Activated T-cell treated with anti-CD3 and anti-CD28 coated beads, Interleukin-2, amount 50 U/mL, for 72 hours (primary cell): ENCODE measurements around the gene DCST1. TPM values are rescaled to one million over a fixed set of nuclear protein-coding genes. Genes with fewer than 3 reads are reported as not detected.

ENCODE experiments used
- ATAC-seq, 2 donors: fragments of 150-1000 bp; cut with Tn5 transposase; replicated peaks in 1 of 2; 2 replicates each; pipeline ENCODE4 v1.10.0; 2021; ENCODE audit warnings: moderate library complexity in 2 of 2, mild to moderate bottlenecking in 1 of 2
- DNase-seq, 2 donors: peaks; one replicate each; pipeline ENCODE4 v3.0.0; 2021 to 2022; ENCODE audit warnings: mixed read lengths in 1 of 2
- H3K27ac Mint-ChIP-seq: one replicate; pipeline ENCODE4 v1.8.0; 2022; ENCODE audit warnings: mild to moderate bottlenecking, moderate library complexity, mixed read lengths
- H3K27me3 Mint-ChIP-seq: one replicate; pipeline ENCODE4 v1.8.0; 2022; ENCODE audit warnings: low read depth, mixed read lengths
- H3K36me3 Mint-ChIP-seq, 2 donors: one replicate each; pipeline ENCODE4 v1.8.0; 2022; ENCODE audit warnings: mixed read lengths in 2 of 2, mild to moderate bottlenecking in 1 of 2; ENCODE audit not compliant: insufficient read depth in 2 of 2
- H3K4me1 Mint-ChIP-seq: one replicate; pipeline ENCODE4 v1.8.0; 2022; ENCODE audit warnings: low read depth, mixed read lengths
- H3K4me3 Mint-ChIP-seq, 2 donors: one replicate each; pipeline ENCODE4 v1.8.0; 2022; ENCODE audit warnings: mild to moderate bottlenecking in 2 of 2, mixed read lengths in 2 of 2, moderate library complexity in 2 of 2
- H3K9me3 Mint-ChIP-seq, 2 donors: one replicate each; pipeline ENCODE4 v1.8.0; 2022; ENCODE audit warnings: mixed read lengths in 2 of 2
- total RNA-seq, 2 donors: library from RNA; stranded (reverse); gene quantifications; one replicate each; pipeline ENCODE4 v1.2.3, GENCODE V29; 2022

DCST1 gene
- total RNA-seq, 2 donors from 2014 or later: 0.10 TPM; not detected in 1

GRCh38 chr1:155004352-155005075 is 29.1 kb upstream of the DCST1 start:
- peak; percentile 61 to 65 for DNase-seq
- Mint-ChIP-seq H3K27ac (peak overlapping the region; percentile 99), H3K4me1 (peaks cover 49% of the 10 kb centered on the region), H3K36me3 (peaks cover 13 to 16% of the 10 kb centered on the region in 2 donors), H3K9me3 (no peaks in the 10 kb centered on the region), H3K4me3 (peak overlapping the region; percentile 98 to 99), H3K27me3 (no peaks in the 10 kb centered on the region)
- ATAC-seq: peak in 1 of 2 donors; percentile 2

DNA sequence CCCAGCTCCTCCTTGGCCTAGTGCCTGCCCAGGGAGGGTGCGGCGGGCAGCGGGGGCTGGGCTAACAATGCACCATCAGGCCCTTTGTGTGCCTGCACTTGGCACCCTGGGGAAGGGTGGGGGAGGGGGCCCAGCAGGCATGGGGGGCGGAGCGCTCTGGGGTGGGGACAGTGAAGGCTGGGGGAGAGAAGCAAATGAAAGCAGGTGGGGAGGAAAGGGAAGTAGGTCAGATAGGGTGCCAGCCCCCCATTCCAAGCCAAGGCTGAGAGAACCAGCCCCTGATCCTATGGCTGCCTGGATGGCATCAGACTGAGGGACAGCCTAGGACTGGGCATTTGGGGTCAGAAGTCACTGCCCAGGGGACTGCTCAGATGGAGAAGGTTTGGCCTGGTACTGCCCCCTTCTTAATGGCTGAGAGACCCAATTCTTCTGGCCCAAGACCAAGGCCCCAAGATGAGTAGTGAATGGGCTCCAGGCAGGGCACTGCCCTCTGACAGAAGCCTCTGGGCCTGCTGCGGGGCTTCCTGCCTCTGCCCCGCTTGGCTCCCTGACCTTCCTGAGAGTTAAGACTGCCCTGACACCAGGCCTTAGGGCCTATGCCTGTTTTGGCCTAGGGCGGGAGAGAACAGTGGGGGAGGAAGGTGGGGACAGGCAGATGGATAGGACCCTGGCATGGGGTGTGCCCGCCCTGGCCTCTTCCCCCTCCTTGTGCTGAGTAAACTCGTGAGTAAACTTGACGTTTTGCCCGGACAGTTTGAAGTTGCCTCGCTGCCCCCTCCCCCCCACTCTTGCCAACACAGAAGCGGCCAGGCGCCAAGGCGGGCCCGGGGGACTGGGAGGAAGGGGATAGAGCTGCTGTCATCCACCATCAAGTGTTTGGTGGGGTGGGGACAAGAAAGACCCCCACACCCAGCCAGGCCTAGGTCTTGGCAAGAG is 28.3 kb upstream of the DCST1 start:
- Mint-ChIP-seq H3K4me3 (peak overlapping the region; percentile 98 to 99), H3K4me1 (peaks cover 51% of the 10 kb centered on the region)
- ATAC-seq: no peak

DNA sequence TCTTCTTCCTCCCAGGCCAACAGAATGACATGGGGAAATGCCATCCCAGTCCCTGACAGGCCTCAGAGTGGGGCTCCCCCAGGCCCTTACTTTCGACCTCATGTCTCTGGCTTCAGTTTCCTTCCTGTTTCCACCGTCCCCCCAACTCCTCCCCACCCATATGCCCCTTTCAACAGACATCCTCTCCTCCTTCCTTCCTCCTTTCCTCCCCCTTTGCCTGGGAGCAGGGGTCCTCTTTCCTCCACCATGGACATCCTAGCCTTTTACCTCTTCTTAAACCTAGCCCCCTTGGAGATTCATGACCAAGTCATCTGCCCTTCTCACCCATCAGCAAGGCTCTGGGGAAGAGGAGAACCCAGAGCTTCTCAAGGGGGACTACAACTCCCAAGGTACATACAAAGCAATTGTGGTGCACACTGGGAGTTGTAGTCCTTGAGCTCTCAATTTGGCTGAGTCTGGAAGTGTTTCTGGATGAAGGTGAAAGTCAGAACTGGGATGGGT is 27.0 kb upstream of the DCST1 start:
- peak overlapping the region; percentile 98 to 99 for H3K4me3 Mint-ChIP-seq
- H3K9me3 Mint-ChIP-seq: no peaks in the 10 kb centered on the region
- DNase-seq (peak in 1 of 2 donors; percentile 43), ATAC-seq (peak in 1 of 2 donors; percentile 20)
- H3K4me1 Mint-ChIP-seq: peaks cover 59% of the 10 kb centered on the region
- H3K27me3 Mint-ChIP-seq: no peaks in the 10 kb centered on the region
- peak overlapping the region; percentile 98 for H3K27ac Mint-ChIP-seq
- H3K36me3 Mint-ChIP-seq: peaks cover 15 to 21% of the 10 kb centered on the region in 2 donors

More for the DNA sequence above, 28.3 kb upstream of the DCST1 start:
- Mint-ChIP-seq H3K27ac (peak overlapping the region; percentile 99), H3K36me3 (peaks cover 15 to 21% of the 10 kb centered on the region in 2 donors), H3K27me3 (no peaks in the 10 kb centered on the region), H3K9me3 (no peaks in the 10 kb centered on the region)
- peak; percentile 35 to 54 for DNase-seq

- Mint-ChIP-seq H3K36me3 (peaks cover 15 to 21% of the 10 kb centered on the region in 2 donors), H3K27ac (no peak overlapping the region), H3K27me3 (no peaks in the 10 kb centered on the region), H3K4me1 (peaks cover 65% of the 10 kb centered on the region), H3K9me3 (no peaks in the 10 kb centered on the region), H3K4me3 (peak overlapping the region in 1 of 2 donors; percentile 99)
- no peak for DNase-seq
- no peak for ATAC-seq
These were observed 26.3 kb upstream of the DCST1 start for GRCh38 chr1:155007251-155007828.

DNA sequence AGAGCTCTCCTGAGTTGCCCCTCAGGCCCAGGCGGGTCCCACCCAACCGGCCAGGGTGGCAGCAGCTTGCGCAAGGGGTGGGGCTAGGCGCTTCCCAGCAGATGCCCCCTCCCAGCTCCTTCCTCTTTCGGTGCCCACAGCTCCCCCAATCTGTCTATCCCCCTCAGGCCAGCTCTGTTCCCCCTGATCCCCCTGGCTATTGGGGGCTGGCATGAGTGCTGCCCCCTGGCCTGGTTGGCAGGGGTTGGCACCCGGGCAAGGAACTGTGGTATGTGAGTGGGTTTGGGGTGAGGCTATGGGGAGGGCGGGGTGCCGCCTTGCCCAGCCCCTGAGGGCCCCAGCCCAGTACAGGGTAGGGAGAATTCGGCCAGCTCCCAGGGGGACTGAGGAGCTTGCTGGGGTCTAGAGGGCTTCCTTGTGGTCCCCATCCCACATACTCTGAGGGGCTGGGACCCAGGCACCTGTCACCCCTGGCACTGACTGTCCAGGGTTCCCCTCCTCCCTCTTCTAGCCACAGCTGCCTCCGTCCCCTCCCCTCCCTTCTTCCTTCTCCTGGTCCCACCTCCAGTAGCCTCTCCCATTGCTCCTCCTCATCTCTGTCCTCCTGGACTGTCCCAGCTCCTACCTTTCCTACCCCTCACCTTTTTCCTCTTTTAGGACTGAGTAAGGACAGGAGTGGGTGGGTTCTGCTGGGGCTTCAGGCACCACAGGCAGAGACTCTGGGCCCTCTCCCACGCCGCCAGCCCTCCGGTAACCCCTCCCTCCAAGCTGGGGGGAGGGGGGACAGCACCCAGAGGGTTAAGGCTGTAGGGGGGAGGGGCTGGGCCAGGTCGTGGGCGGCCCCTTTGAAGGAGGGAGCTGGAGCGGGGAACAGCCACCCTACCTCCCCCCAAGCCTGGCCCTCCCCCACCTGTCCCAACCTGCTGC is 25.3 kb upstream of the DCST1 start:
- H3K4me3 Mint-ChIP-seq: peak overlapping the region; percentile 78 to 99
- H3K4me1 Mint-ChIP-seq: peaks cover 74% of the 10 kb centered on the region
- no peaks in the 10 kb centered on the region for H3K9me3 Mint-ChIP-seq
- DNase-seq (peak; percentile 75 to 80), ATAC-seq (peak; percentile 35 to 39)
- peaks cover 14 to 20% of the 10 kb centered on the region in 2 donors for H3K36me3 Mint-ChIP-seq
- H3K27me3 Mint-ChIP-seq: no peaks in the 10 kb centered on the region
- peak overlapping the region; percentile 88 for H3K27ac Mint-ChIP-seq

- DNase-seq: no peak
- Mint-ChIP-seq H3K4me3 (peak overlapping the region; percentile 78 to 99), H3K4me1 (peaks cover 81% of the 10 kb centered on the region)
These were observed 24.4 kb upstream of the DCST1 start for GRCh38 chr1:155009221-155009711.

DNA sequence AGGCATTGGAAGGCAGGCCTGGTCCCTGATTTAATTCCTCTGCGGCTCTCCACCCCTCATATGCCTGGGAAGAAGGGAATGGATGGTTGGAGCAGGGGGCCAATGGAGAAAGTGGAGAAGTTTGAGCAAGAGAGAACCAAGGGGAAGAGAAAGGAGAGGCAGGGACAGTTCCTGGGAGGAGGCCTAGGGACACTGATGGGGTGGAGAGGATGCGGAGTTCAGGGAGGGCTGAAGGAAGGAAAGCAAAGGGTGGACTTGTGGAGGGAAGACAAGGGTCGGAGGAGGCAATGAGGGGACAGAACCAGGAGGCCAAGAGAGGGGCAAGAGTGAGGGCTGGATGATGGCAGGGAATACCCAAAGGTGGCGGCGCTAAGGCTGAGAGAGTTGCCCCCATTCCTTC is 23.9 kb upstream of the DCST1 start:
- H3K9me3 Mint-ChIP-seq: no peaks in the 10 kb centered on the region
- ATAC-seq (no peak), DNase-seq (no peak)
- no peaks in the 10 kb centered on the region for H3K27me3 Mint-ChIP-seq
- H3K27ac Mint-ChIP-seq: peak overlapping the region; percentile 78
- H3K4me3 Mint-ChIP-seq: peak overlapping the region; percentile 78 to 99
- peaks cover 81% of the 10 kb centered on the region for H3K4me1 Mint-ChIP-seq
- peaks cover 8 to 11% of the 10 kb centered on the region in 2 donors for H3K36me3 Mint-ChIP-seq

More at GRCh38 chr1:155009221-155009711, 24.4 kb upstream of the DCST1 start:
- peak overlapping the region; percentile 78 for H3K27ac Mint-ChIP-seq
- no peak for ATAC-seq
- no peaks in the 10 kb centered on the region for H3K27me3 Mint-ChIP-seq
- peaks cover 10 to 14% of the 10 kb centered on the region in 2 donors for H3K36me3 Mint-ChIP-seq
- H3K9me3 Mint-ChIP-seq: no peaks in the 10 kb centered on the region

DNA sequence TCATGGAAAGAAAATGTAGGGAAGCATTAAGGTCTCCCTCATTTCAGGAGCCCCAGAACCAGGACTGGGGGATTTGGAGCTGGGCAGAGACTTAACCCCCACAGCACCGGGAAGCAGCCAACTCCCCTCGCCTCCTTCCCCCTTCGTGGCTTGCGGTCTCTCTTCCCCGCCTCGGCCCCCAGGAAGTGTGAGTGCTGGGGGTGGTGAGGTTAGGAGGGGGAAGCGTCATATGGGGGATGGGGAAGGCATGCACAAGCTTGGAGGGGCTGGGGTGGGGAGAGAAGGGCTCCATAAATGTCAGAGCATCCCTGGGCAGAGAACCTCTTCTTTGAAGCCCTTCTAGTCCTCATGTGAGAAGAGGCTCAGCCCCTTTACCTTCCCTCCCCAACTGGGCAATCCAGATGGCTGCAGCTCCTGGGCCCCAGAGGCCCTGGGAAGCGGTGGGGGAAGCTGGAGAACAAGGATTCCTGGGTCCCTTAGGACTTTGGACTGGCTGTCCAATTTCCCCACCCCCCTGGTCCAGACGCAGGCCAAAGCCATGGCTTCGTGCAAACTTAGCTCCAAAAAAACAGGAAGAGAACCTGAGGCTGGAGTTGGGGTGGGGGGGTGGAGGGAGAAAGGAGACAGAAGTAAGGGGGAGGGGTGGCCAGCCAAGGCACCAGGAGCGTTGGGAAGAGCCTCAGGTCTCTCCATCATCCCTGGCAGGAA is 23.3 kb upstream of the DCST1 start:
- H3K36me3 Mint-ChIP-seq: peaks cover 8 to 11% of the 10 kb centered on the region in 2 donors

GRCh38 chr1:155011004-155011416 is 22.6 kb upstream of the DCST1 start:
- ATAC-seq (no peak), DNase-seq (no peak)
- Mint-ChIP-seq H3K27ac (peak overlapping the region; percentile 83), H3K4me1 (peaks cover 80% of the 10 kb centered on the region), H3K36me3 (peaks cover 8 to 14% of the 10 kb centered on the region in 2 donors), H3K27me3 (no peaks in the 10 kb centered on the region), H3K4me3 (peak overlapping the region; percentile 80 to 99), H3K9me3 (no peaks in the 10 kb centered on the region)

More for the DNA sequence above, 23.3 kb upstream of the DCST1 start:
- Mint-ChIP-seq H3K9me3 (no peaks in the 10 kb centered on the region), H3K27ac (peak overlapping the region; percentile 78), H3K4me1 (peaks cover 80% of the 10 kb centered on the region), H3K4me3 (peak overlapping the region; percentile 78 to 99), H3K27me3 (no peaks in the 10 kb centered on the region)
- no peak for ATAC-seq
- DNase-seq: no peak

DNA sequence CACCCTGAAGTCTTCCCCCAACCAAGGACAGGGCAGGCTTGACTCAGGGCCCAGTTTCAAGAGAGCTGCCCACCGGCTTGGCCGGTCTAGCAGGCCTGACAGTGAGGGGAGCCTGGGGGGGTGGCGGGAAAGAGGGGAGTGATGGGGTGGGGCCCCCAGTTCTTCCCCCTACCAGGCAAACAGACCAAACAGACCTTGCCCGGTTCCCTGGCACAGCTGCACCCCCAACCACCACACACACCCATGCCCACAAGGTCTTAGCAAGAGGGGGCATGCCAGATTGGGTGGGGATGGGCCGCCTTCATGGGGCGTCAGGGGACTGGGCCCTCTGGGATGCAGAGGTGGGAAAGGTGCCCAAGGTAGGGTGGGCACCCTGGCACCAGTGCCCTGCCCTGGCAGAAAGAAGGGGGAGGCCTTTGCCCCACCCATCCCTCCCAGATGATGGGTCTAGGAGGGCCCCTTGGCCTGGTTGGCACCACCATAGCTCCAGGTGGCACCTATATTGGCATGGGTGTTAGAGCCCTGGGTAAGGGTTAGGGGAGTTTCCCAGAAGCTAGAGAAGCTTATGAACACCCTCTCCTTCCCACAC is 22.1 kb upstream of the DCST1 start:
- Mint-ChIP-seq H3K4me1 (peaks cover 80% of the 10 kb centered on the region), H3K9me3 (no peaks in the 10 kb centered on the region), H3K36me3 (peaks cover 8 to 17% of the 10 kb centered on the region in 2 donors), H3K4me3 (peak overlapping the region; percentile 80 to 99), H3K27me3 (no peaks in the 10 kb centered on the region), H3K27ac (no peak overlapping the region)
- ATAC-seq (no peak), DNase-seq (no peak)

DNA sequence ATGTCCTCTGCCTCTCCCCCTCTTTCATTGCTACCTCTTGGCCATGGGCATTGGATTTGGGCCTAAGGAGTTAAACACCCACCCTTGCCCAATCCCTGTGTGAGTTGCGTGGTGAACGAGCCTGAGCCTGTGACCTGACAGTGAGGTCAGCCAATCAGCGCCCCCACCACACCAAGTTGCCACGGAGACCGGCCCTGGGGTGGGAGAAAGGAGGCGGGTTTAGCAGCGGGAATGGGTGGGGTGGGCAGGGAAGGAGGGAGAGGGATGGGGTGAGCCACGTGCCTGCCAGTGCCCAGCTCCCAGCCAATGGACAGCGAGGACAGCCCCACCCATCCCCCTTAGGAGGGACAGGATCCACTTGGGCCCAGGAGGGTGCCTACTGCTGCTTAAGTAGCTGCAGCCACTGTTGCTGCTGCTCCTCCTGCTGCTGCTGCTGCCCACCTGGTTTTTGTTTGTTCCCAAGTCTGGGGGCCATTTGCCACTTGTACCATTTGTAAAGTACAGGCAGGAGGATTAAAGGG is 21.5 kb upstream of the DCST1 start:
- H3K4me3 Mint-ChIP-seq: peak overlapping the region; percentile 64 to 70
- DNase-seq (no peak), ATAC-seq (peak in 1 of 2 donors; percentile 13)
- no peaks in the 10 kb centered on the region for H3K9me3 Mint-ChIP-seq
- peaks cover 8 to 18% of the 10 kb centered on the region in 2 donors for H3K36me3 Mint-ChIP-seq
- H3K4me1 Mint-ChIP-seq: peaks cover 80% of the 10 kb centered on the region
- no peaks in the 10 kb centered on the region for H3K27me3 Mint-ChIP-seq
- no peak overlapping the region for H3K27ac Mint-ChIP-seq
